ENCODE results near the gene SLC37A3.

Gene SLC37A3

GRCh38 chr7:140398821-140399220, 491 bp upstream of the SLC37A3 start:
- DNase-seq, result no peak

GRCh38 chr7:140393756-140394306, 4.5 kb downstream of the SLC37A3 start:
- no peak for DNase-seq

GRCh38 chr7:140391634-140392033, 6.7 kb downstream of the SLC37A3 start:
- no peak for DNase-seq

- DNase-seq, result no peak
Measured at GRCh38 chr7:140390466-140391190, 7.7 kb downstream of the SLC37A3 start.

- DNase-seq, result no peak
Measured at GRCh38 chr7:140390034-140390433, 8.3 kb downstream of the SLC37A3 start.

GRCh38 chr7:140389445-140389844, 8.9 kb downstream of the SLC37A3 start:
- DNase-seq, result no peak

GRCh38 chr7:140384894-140385545, 13.3 kb downstream of the SLC37A3 start:
- no peak for DNase-seq

- DNase-seq, result peak; percentile 12
Measured at GRCh38 chr7:140383954-140384713, 14.2 kb downstream of the SLC37A3 start.

- no peak for DNase-seq
Measured at GRCh38 chr7:140375892-140376730, 22.2 kb downstream of the SLC37A3 start.

- DNase-seq, result no peak
Measured at GRCh38 chr7:140375323-140375722, 23.0 kb downstream of the SLC37A3 start.

- no peak for DNase-seq
Measured at GRCh38 chr7:140369294-140369693, 29.0 kb downstream of the SLC37A3 start.

- no peak for DNase-seq
Measured at GRCh38 chr7:140367528-140367927, 30.8 kb downstream of the SLC37A3 start.

- peak; percentile 42 for DNase-seq
Measured at GRCh38 chr7:140364819-140365218, 33.5 kb downstream of the SLC37A3 start.

GRCh38 chr7:140360697-140361229, 37.6 kb downstream of the SLC37A3 start:
- no peak for DNase-seq

- DNase-seq, result no peak
Measured at GRCh38 chr7:140358412-140359051, 39.8 kb downstream of the SLC37A3 start.

GRCh38 chr7:140358024-140358411, 40.3 kb downstream of the SLC37A3 start:
- DNase-seq, result no peak

GRCh38 chr7:140350056-140350455, 48.3 kb downstream of the SLC37A3 start:
- no peak for DNase-seq

GRCh38 chr7:140349144-140349771, 49.1 kb downstream of the SLC37A3 start:
- no peak for DNase-seq

- no peak for DNase-seq
Measured at GRCh38 chr7:140348161-140348849, 50.0 kb downstream of the SLC37A3 start.

- no peak for DNase-seq
Measured at GRCh38 chr7:140347218-140347617, 51.1 kb downstream of the SLC37A3 start.

GRCh38 chr7:140345426-140345825, 52.9 kb downstream of the SLC37A3 start:
- no peak for DNase-seq
